H9 (cell line): ENCODE results near the gene MAP2K7. TPM values are rescaled to one million over a fixed set of nuclear protein-coding genes. Genes with fewer than 3 reads are reported as not detected.
A peak's percentile ranks its signal among the peaks of the same experiment; 100 is the strongest.

Experiments
- DNase-seq: peaks from one replicate; pipeline ENCODE4 v3.0.0-alpha.2; 2017
- H2AFZ ChIP-seq: one replicate; pipeline ENCODE4 v1.6.1; 2013; ENCODE audit warnings: mild to moderate bottlenecking, low read length, control low read depth, moderate library complexity
- H2AK5ac ChIP-seq: 2 replicates; pipeline ENCODE4 v1.6.1; 2013; ENCODE audit warnings: low read length, control low read depth, mixed read lengths; ENCODE audit not compliant: insufficient read length
- H2BK120ac ChIP-seq: one replicate; pipeline ENCODE4 v1.6.1; 2013; ENCODE audit warnings: low read depth, mild to moderate bottlenecking, low read length, control low read depth, inconsistent platforms; ENCODE audit not compliant: poor library complexity, severe bottlenecking
- H2BK12ac ChIP-seq: 2 replicates; pipeline ENCODE4 v1.6.1; 2013; ENCODE audit warnings: low read length, control low read depth, mixed read lengths, low read depth; ENCODE audit not compliant: insufficient read length
- H2BK15ac ChIP-seq: 2 replicates; pipeline ENCODE4 v1.6.1; 2013; ENCODE audit warnings: low read depth, low read length, control low read depth
- H2BK20ac ChIP-seq: one replicate; pipeline ENCODE4 v1.6.1; 2013; ENCODE audit warnings: low read depth, mild to moderate bottlenecking, low read length, control low read depth, inconsistent platforms; ENCODE audit not compliant: poor library complexity, severe bottlenecking
- H2BK5ac ChIP-seq: 2 replicates; pipeline ENCODE4 v1.6.1; 2013; ENCODE audit warnings: low read length, control low read depth, mixed read lengths; ENCODE audit not compliant: insufficient read length
- H3K14ac ChIP-seq: 2 replicates; pipeline ENCODE4 v1.6.1; 2013; ENCODE audit warnings: low read length, control low read depth; ENCODE audit not compliant: insufficient read depth
- H3K18ac ChIP-seq: 2 replicates; pipeline ENCODE4 v1.6.1; 2013; ENCODE audit warnings: low read depth, mild to moderate bottlenecking, mixed read lengths, low read length, control low read depth; ENCODE audit not compliant: insufficient read length
- H3K23ac ChIP-seq: 2 replicates; pipeline ENCODE4 v1.6.1; 2013; ENCODE audit warnings: low read length, control low read depth, mixed read lengths, low read depth; ENCODE audit not compliant: insufficient read length
- H3K23me2 ChIP-seq: 2 replicates; pipeline ENCODE4 v1.6.1; 2013; ENCODE audit warnings: low read depth, mild to moderate bottlenecking, mixed read lengths, low read length, control low read depth; ENCODE audit not compliant: insufficient read length, poor library complexity, severe bottlenecking
- H3K27ac ChIP-seq: 2 replicates; pipeline ENCODE4 v1.5.1; 2013; ENCODE audit warnings: low read length, control low read depth, mixed read lengths, low read depth; ENCODE audit not compliant: insufficient read length
- H3K27me3 ChIP-seq: 2 replicates; pipeline ENCODE4 v1.6.1; 2013; ENCODE audit warnings: low read length, control low read depth, inconsistent platforms; ENCODE audit not compliant: insufficient read depth
- H3K4ac ChIP-seq: 2 replicates; pipeline ENCODE4 v1.6.1; 2013; ENCODE audit warnings: low read depth, mild to moderate bottlenecking, control low read depth, inconsistent platforms, low read length, moderate library complexity
- H3K4me1 ChIP-seq: 2 replicates; pipeline ENCODE4 v1.6.1; 2013; ENCODE audit warnings: low read length, control low read depth, inconsistent platforms; ENCODE audit not compliant: insufficient read depth
- H3K4me2 ChIP-seq: 2 replicates; pipeline ENCODE4 v1.6.1; 2013; ENCODE audit warnings: low read length, control low read depth, mixed read lengths; ENCODE audit not compliant: insufficient read length, insufficient read depth
- H3K56ac ChIP-seq: 2 replicates; pipeline ENCODE4 v1.6.1; 2013; ENCODE audit warnings: low read depth, mild to moderate bottlenecking, mixed read lengths, low read length, control low read depth; ENCODE audit not compliant: insufficient read length
- H3K79me1 ChIP-seq: 2 replicates; pipeline ENCODE4 v1.6.1; 2013; ENCODE audit warnings: low read depth, mild to moderate bottlenecking, moderate library complexity, low read length, control low read depth, inconsistent platforms; ENCODE audit not compliant: insufficient read depth, poor library complexity, severe bottlenecking
- H3K79me2 ChIP-seq: 2 replicates; pipeline ENCODE4 v1.6.1; 2013; ENCODE audit warnings: low read length, control low read depth, inconsistent platforms; ENCODE audit not compliant: insufficient read depth
- H3K9ac ChIP-seq: 2 replicates; pipeline ENCODE4 v1.6.1; 2013; ENCODE audit warnings: low read length, control low read depth, mixed read lengths; ENCODE audit not compliant: insufficient read length; ENCODE audit errors: extremely low read depth
- H3K9me3 ChIP-seq: one replicate; pipeline ENCODE4 v1.6.1; 2013; ENCODE audit warnings: low read depth, low read length, inconsistent platforms; ENCODE audit not compliant: control insufficient read depth
- H3T11ph ChIP-seq: one replicate; pipeline ENCODE4 v1.6.1; 2013; ENCODE audit warnings: mild to moderate bottlenecking, low read length, control low read depth, inconsistent platforms
- H4K20me1 ChIP-seq: one replicate; pipeline ENCODE4 v1.6.1; 2013; ENCODE audit not compliant: control insufficient read depth, insufficient read length, insufficient read depth
- H4K5ac ChIP-seq: 2 replicates; pipeline ENCODE4 v1.6.1; 2013; ENCODE audit warnings: low read depth, mild to moderate bottlenecking, mixed read lengths, low read length, control low read depth; ENCODE audit not compliant: insufficient read length
- H4K8ac ChIP-seq: replicated peaks from 2 replicates; pipeline ENCODE4 v1.6.1; 2013; ENCODE audit warnings: low read length, control low read depth, mixed read lengths, low read depth; ENCODE audit not compliant: insufficient read length
- H4K91ac ChIP-seq: 2 replicates; pipeline ENCODE4 v1.6.1; 2013; ENCODE audit warnings: low read depth, mild to moderate bottlenecking, moderate library complexity, mixed read lengths, low read length, control low read depth; ENCODE audit not compliant: insufficient read length
- H3K27ac Mint-ChIP-seq, 3 experiments: 2 replicates in 2 of 3; 3 replicates in 1 of 3; pipeline ENCODE4 v1.8.0; 2020 to 2021; ENCODE audit warnings: mixed read lengths in 3 of 3, mild to moderate bottlenecking in 1 of 3, moderate library complexity in 1 of 3
- H3K27me3 Mint-ChIP-seq: 2 replicates; pipeline ENCODE4 v1.8.0; 2021; ENCODE audit warnings: low read depth, mild to moderate bottlenecking, moderate library complexity, mixed read lengths
- H3K36me3 Mint-ChIP-seq, 3 experiments: 2 replicates in 2 of 3; 3 replicates in 1 of 3; pipeline ENCODE4 v1.8.0; 2020 to 2021; ENCODE audit warnings: low read depth in 3 of 3, mixed read lengths in 3 of 3; ENCODE audit not compliant: insufficient read depth in 1 of 3
- H3K4me1 Mint-ChIP-seq, 2 experiments: 2 replicates each; pipeline ENCODE4 v1.8.0; 2020; ENCODE audit warnings: mixed read lengths in 2 of 2
- H3K4me3 Mint-ChIP-seq, 2 experiments: 2 replicates in 1 of 2; 3 replicates in 1 of 2; pipeline ENCODE4 v1.8.0; 2020 to 2021; ENCODE audit warnings: mild to moderate bottlenecking in 2 of 2, mixed read lengths in 2 of 2, moderate library complexity in 1 of 2
- H3K9me3 Mint-ChIP-seq, 2 experiments: 2 replicates in 1 of 2; 3 replicates in 1 of 2; pipeline ENCODE4 v1.8.0; 2020; ENCODE audit warnings: mild to moderate bottlenecking in 2 of 2, mixed read lengths in 2 of 2, moderate library complexity in 1 of 2
- WGBS: extraction: QIAGEN DNeasy Blood & Tissue Kit; methylation state at CpG from one replicate; pipeline ENCODE4 v1.1.7; 2013; ENCODE audit warnings: missing lambda C conversion rate, low lambda C conversion rate, mixed read lengths; ENCODE audit not compliant: insufficient read length; ENCODE audit errors: extremely low coverage; 5-methylcytosine and 5-hydroxymethylcytosine counted together
- total RNA-seq: library from RNA; stranded (reverse); gene quantifications from 2 replicates; pipeline ENCODE4 v1.2.1, GENCODE V29; 2021
- TF ChIP-seq, protein P1 (sequence below): fragments of 200-600 bp; sonication (generic); conservative IDR thresholded peaks from 3 replicates; pipeline ENCODE4 v1.8.0; 2021; ENCODE audit warnings: antibody characterized with exemption, mild to moderate bottlenecking

MAP2K7 gene
- total RNA-seq, 1 experiment from 2014 or later, result 48.1 TPM

DNA sequence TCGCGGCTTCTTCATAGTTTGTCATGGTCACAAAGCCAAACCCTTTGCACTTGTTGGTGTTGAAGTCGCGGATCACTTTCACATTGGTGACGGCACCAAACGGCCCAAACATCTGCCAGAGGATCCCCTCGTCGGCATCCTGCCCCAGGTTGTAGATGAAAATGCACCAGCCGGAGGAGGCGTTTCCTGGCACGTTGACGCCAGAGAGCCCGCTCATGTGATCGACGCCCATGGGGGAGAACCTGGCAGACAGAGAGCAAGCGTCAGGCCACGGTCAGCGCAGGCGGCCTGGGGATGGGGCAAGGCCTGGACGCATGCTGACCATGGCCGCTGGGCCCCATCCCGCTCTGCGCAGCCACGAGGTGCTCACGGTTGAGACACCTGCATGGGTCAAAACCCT, 59.9 kb downstream of the MAP2K7 start:
- Histone ChIP-seq H4K5ac (no peak overlapping the region), H2AFZ (no peak overlapping the region), H2BK5ac (no peak overlapping the region), H4K8ac (no peak overlapping the region), H3K79me2 (no peaks in the 10 kb centered on the region), H4K91ac (no peak overlapping the region), H3K18ac (no peak overlapping the region), H3K23me2 (no peaks in the 10 kb centered on the region), H3K4me2 (no peak overlapping the region), H4K20me1 (no peaks in the 10 kb centered on the region), H2BK15ac (no peak overlapping the region), H3K27ac (no peak overlapping the region), H3K9me3 (no peaks in the 10 kb centered on the region), H3K56ac (no peak overlapping the region), H2BK120ac (no peak overlapping the region), H3T11ph (no peak overlapping the region), H3K4me1 (no peaks in the 10 kb centered on the region), H3K4ac (no peak overlapping the region), H3K79me1 (no peaks in the 10 kb centered on the region), H2BK12ac (no peak overlapping the region), H2BK20ac (no peak overlapping the region), H3K23ac (no peak overlapping the region), H3K9ac (no peak overlapping the region), H3K27me3 (no peaks in the 10 kb centered on the region), H3K14ac (no peak overlapping the region), H2AK5ac (no peak overlapping the region)
- H3K9me3 Mint-ChIP-seq, result no peaks in the 10 kb centered on the region
- no peak for DNase-seq
- TF ChIP-seq, protein P1, sequence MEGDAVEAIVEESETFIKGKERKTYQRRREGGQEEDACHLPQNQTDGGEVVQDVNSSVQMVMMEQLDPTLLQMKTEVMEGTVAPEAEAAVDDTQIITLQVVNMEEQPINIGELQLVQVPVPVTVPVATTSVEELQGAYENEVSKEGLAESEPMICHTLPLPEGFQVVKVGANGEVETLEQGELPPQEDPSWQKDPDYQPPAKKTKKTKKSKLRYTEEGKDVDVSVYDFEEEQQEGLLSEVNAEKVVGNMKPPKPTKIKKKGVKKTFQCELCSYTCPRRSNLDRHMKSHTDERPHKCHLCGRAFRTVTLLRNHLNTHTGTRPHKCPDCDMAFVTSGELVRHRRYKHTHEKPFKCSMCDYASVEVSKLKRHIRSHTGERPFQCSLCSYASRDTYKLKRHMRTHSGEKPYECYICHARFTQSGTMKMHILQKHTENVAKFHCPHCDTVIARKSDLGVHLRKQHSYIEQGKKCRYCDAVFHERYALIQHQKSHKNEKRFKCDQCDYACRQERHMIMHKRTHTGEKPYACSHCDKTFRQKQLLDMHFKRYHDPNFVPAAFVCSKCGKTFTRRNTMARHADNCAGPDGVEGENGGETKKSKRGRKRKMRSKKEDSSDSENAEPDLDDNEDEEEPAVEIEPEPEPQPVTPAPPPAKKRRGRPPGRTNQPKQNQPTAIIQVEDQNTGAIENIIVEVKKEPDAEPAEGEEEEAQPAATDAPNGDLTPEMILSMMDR, result no peak
- peak overlapping the region in 1 of 3 experiments; percentile 70; a peak in 1 of 7 replicates for H3K27ac Mint-ChIP-seq
- peaks cover 0 to 3% of the 10 kb centered on the region in 2 experiments; a peak in 3 of 4 replicates for H3K4me1 Mint-ChIP-seq
- no peaks in the 10 kb centered on the region for H3K27me3 Mint-ChIP-seq
- no CpG with 5 or more reads among the region's 25 CpGs for WGBS
- no peak overlapping the region for H3K4me3 Mint-ChIP-seq
- H3K36me3 Mint-ChIP-seq, result peaks cover 32 to 75% (median 68%) of the 10 kb centered on the region in 3 experiments

Other genes starting within 250 kb of the MAP2K7 start
- gene RETN, start 234.8 kb upstream of the MAP2K7 start, total RNA-seq, result not detected in 2 replicates
- 0.13 TPM in 1 of 2 replicates, not detected in the other for gene MCEMP1, start 226.8 kb upstream of the MAP2K7 start, total RNA-seq
- 77.4 and 87.8 TPM in 2 replicates for gene TRAPPC5, start 223.0 kb upstream of the MAP2K7 start, total RNA-seq
- gene FCER2, start 201.7 kb upstream of the MAP2K7 start, total RNA-seq, result not detected in 2 replicates
- 0.26 TPM in 1 of 2 replicates, not detected in the other for gene CLEC4G, start 171.8 kb upstream of the MAP2K7 start, total RNA-seq
- gene CD209, start 156.3 kb upstream of the MAP2K7 start, total RNA-seq, result not detected in 2 replicates
- not detected in 2 replicates for gene CLEC4M, start 140.6 kb upstream of the MAP2K7 start, total RNA-seq
- 7.1 and 7.8 TPM in 2 replicates for gene EVI5L, start 73.7 kb upstream of the MAP2K7 start, total RNA-seq
- 20.4 and 21.4 TPM in 2 replicates for gene PRR36, start 29.5 kb upstream of the MAP2K7 start, total RNA-seq
- 4.6 and 4.8 TPM in 2 replicates for gene LRRC8E, start 15.4 kb upstream of the MAP2K7 start, total RNA-seq
- gene TGFBR3L, start 11.0 kb downstream of the MAP2K7 start, total RNA-seq, result 5.5 and 6.5 TPM in 2 replicates
- gene SNAPC2, start 16.5 kb downstream of the MAP2K7 start, total RNA-seq, result 17.1 and 17.8 TPM in 2 replicates
- 22.7 and 24.5 TPM in 2 replicates for gene CTXN1, start 22.3 kb downstream of the MAP2K7 start, total RNA-seq
- 114 and 122 TPM in 2 replicates for gene TIMM44, start 39.8 kb downstream of the MAP2K7 start, total RNA-seq
- gene ELAVL1, start 101.8 kb downstream of the MAP2K7 start, total RNA-seq, result 147 and 149 TPM in 2 replicates
- not detected in 2 replicates for gene CCL25, start 148.9 kb downstream of the MAP2K7 start, total RNA-seq
- 24.9 and 31.0 TPM in 2 replicates for gene FBN3, start 245.7 kb downstream of the MAP2K7 start, total RNA-seq